Activated CD8-positive, alpha-beta memory T cell treated with anti-CD3 and anti-CD28 coated beads, Interleukin-2, amount 50 U/mL, for 1 hour (primary cell): ENCODE results near the gene MRPS17.

Experiments used
- DNase-seq: peaks from one replicate; pipeline ENCODE4 v3.0.0-alpha.2; 2020; ENCODE audit errors: extremely low read depth

MRPS17 gene

GRCh38 chr7:55970978-55971377, 19.3 kb downstream of the MRPS17 start:
- DNase-seq, result no peak

- no peak for DNase-seq
Observed at GRCh38 chr7:55973747-55974250, 22.1 kb downstream of the MRPS17 start.

GRCh38 chr7:55975988-55976633, 24.4 kb downstream of the MRPS17 start:
- no peak for DNase-seq

- DNase-seq, result no peak
Observed at GRCh38 chr7:55977831-55978230, 26.2 kb downstream of the MRPS17 start.

- DNase-seq, result no peak
Observed at GRCh38 chr7:55980266-55980665, 28.6 kb downstream of the MRPS17 start.

GRCh38 chr7:55983537-55983936, 31.9 kb downstream of the MRPS17 start:
- DNase-seq, result no peak

GRCh38 chr7:55992346-55992745, 40.7 kb downstream of the MRPS17 start:
- DNase-seq, result no peak

- no peak for DNase-seq
Observed at GRCh38 chr7:55996856-55997500, 45.3 kb downstream of the MRPS17 start.

DNA sequence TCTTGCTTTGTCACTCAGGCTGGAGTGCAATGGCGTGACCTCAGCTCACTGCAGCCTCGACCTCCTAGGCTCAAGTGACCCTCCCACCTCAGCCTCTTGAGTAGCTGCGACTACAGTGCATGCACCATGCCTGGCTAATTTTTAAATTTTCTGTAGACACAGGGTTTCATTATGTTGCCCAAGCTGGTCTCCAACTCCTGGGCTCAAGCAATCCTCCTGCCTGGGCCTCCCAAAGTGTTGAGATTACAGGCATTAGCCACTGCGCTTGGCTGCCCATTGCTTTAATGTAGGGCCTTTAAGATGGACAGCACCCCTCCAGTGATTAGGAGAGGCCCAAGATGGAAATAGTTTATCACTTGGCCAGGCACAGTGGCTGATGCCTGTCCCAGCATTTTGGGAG, 52.1 kb downstream of the MRPS17 start:
- DNase-seq, result no peak
